H9 (cell line): Measurements from ENCODE around the gene HEBP2. TPM values are rescaled to one million over a fixed set of nuclear protein-coding genes. Genes with fewer than 3 reads are reported as not detected.

Experiments used
- DNase-seq: peaks from one replicate; pipeline ENCODE4 v3.0.0-alpha.2; 2017
- H2AFZ ChIP-seq: one replicate; pipeline ENCODE4 v1.6.1; 2013; ENCODE audit warnings: mild to moderate bottlenecking, low read length, control low read depth, moderate library complexity
- H2AK5ac ChIP-seq: 2 replicates; pipeline ENCODE4 v1.6.1; 2013; ENCODE audit warnings: low read length, control low read depth, mixed read lengths; ENCODE audit not compliant: insufficient read length
- H2BK120ac ChIP-seq: one replicate; pipeline ENCODE4 v1.6.1; 2013; ENCODE audit warnings: low read depth, mild to moderate bottlenecking, low read length, control low read depth, inconsistent platforms; ENCODE audit not compliant: poor library complexity, severe bottlenecking
- H2BK12ac ChIP-seq: 2 replicates; pipeline ENCODE4 v1.6.1; 2013; ENCODE audit warnings: low read length, control low read depth, mixed read lengths, low read depth; ENCODE audit not compliant: insufficient read length
- H2BK15ac ChIP-seq: 2 replicates; pipeline ENCODE4 v1.6.1; 2013; ENCODE audit warnings: low read depth, low read length, control low read depth
- H2BK20ac ChIP-seq: one replicate; pipeline ENCODE4 v1.6.1; 2013; ENCODE audit warnings: low read depth, mild to moderate bottlenecking, low read length, control low read depth, inconsistent platforms; ENCODE audit not compliant: poor library complexity, severe bottlenecking
- H2BK5ac ChIP-seq: 2 replicates; pipeline ENCODE4 v1.6.1; 2013; ENCODE audit warnings: low read length, control low read depth, mixed read lengths; ENCODE audit not compliant: insufficient read length
- H3K14ac ChIP-seq: 2 replicates; pipeline ENCODE4 v1.6.1; 2013; ENCODE audit warnings: low read length, control low read depth; ENCODE audit not compliant: insufficient read depth
- H3K18ac ChIP-seq: 2 replicates; pipeline ENCODE4 v1.6.1; 2013; ENCODE audit warnings: low read depth, mild to moderate bottlenecking, mixed read lengths, low read length, control low read depth; ENCODE audit not compliant: insufficient read length
- H3K23ac ChIP-seq: 2 replicates; pipeline ENCODE4 v1.6.1; 2013; ENCODE audit warnings: low read length, control low read depth, mixed read lengths, low read depth; ENCODE audit not compliant: insufficient read length
- H3K23me2 ChIP-seq: 2 replicates; pipeline ENCODE4 v1.6.1; 2013; ENCODE audit warnings: low read depth, mild to moderate bottlenecking, mixed read lengths, low read length, control low read depth; ENCODE audit not compliant: insufficient read length, poor library complexity, severe bottlenecking
- H3K27ac ChIP-seq: 2 replicates; pipeline ENCODE4 v1.5.1; 2013; ENCODE audit warnings: low read length, control low read depth, mixed read lengths, low read depth; ENCODE audit not compliant: insufficient read length
- H3K27me3 ChIP-seq: 2 replicates; pipeline ENCODE4 v1.6.1; 2013; ENCODE audit warnings: low read length, control low read depth, inconsistent platforms; ENCODE audit not compliant: insufficient read depth
- H3K4ac ChIP-seq: 2 replicates; pipeline ENCODE4 v1.6.1; 2013; ENCODE audit warnings: low read depth, mild to moderate bottlenecking, control low read depth, inconsistent platforms, low read length, moderate library complexity
- H3K4me1 ChIP-seq: 2 replicates; pipeline ENCODE4 v1.6.1; 2013; ENCODE audit warnings: low read length, control low read depth, inconsistent platforms; ENCODE audit not compliant: insufficient read depth
- H3K4me2 ChIP-seq: 2 replicates; pipeline ENCODE4 v1.6.1; 2013; ENCODE audit warnings: low read length, control low read depth, mixed read lengths; ENCODE audit not compliant: insufficient read length, insufficient read depth
- H3K56ac ChIP-seq: 2 replicates; pipeline ENCODE4 v1.6.1; 2013; ENCODE audit warnings: low read depth, mild to moderate bottlenecking, mixed read lengths, low read length, control low read depth; ENCODE audit not compliant: insufficient read length
- H3K79me1 ChIP-seq: 2 replicates; pipeline ENCODE4 v1.6.1; 2013; ENCODE audit warnings: low read depth, mild to moderate bottlenecking, moderate library complexity, low read length, control low read depth, inconsistent platforms; ENCODE audit not compliant: insufficient read depth, poor library complexity, severe bottlenecking
- H3K79me2 ChIP-seq: 2 replicates; pipeline ENCODE4 v1.6.1; 2013; ENCODE audit warnings: low read length, control low read depth, inconsistent platforms; ENCODE audit not compliant: insufficient read depth
- H3K9ac ChIP-seq: 2 replicates; pipeline ENCODE4 v1.6.1; 2013; ENCODE audit warnings: low read length, control low read depth, mixed read lengths; ENCODE audit not compliant: insufficient read length; ENCODE audit errors: extremely low read depth
- H3K9me3 ChIP-seq: one replicate; pipeline ENCODE4 v1.6.1; 2013; ENCODE audit warnings: low read depth, low read length, inconsistent platforms; ENCODE audit not compliant: control insufficient read depth
- H3T11ph ChIP-seq: one replicate; pipeline ENCODE4 v1.6.1; 2013; ENCODE audit warnings: mild to moderate bottlenecking, low read length, control low read depth, inconsistent platforms
- H4K20me1 ChIP-seq: one replicate; pipeline ENCODE4 v1.6.1; 2013; ENCODE audit not compliant: control insufficient read depth, insufficient read length, insufficient read depth
- H4K5ac ChIP-seq: 2 replicates; pipeline ENCODE4 v1.6.1; 2013; ENCODE audit warnings: low read depth, mild to moderate bottlenecking, mixed read lengths, low read length, control low read depth; ENCODE audit not compliant: insufficient read length
- H4K8ac ChIP-seq: replicated peaks from 2 replicates; pipeline ENCODE4 v1.6.1; 2013; ENCODE audit warnings: low read length, control low read depth, mixed read lengths, low read depth; ENCODE audit not compliant: insufficient read length
- H4K91ac ChIP-seq: 2 replicates; pipeline ENCODE4 v1.6.1; 2013; ENCODE audit warnings: low read depth, mild to moderate bottlenecking, moderate library complexity, mixed read lengths, low read length, control low read depth; ENCODE audit not compliant: insufficient read length
- H3K27ac Mint-ChIP-seq, 3 experiments: 2 replicates in 2 of 3; 3 replicates in 1 of 3; pipeline ENCODE4 v1.8.0; 2020 to 2021; ENCODE audit warnings: mixed read lengths in 3 of 3, mild to moderate bottlenecking in 1 of 3, moderate library complexity in 1 of 3
- H3K27me3 Mint-ChIP-seq: 2 replicates; pipeline ENCODE4 v1.8.0; 2021; ENCODE audit warnings: low read depth, mild to moderate bottlenecking, moderate library complexity, mixed read lengths
- H3K36me3 Mint-ChIP-seq, 3 experiments: 2 replicates in 2 of 3; 3 replicates in 1 of 3; pipeline ENCODE4 v1.8.0; 2020 to 2021; ENCODE audit warnings: low read depth in 3 of 3, mixed read lengths in 3 of 3; ENCODE audit not compliant: insufficient read depth in 1 of 3
- H3K4me1 Mint-ChIP-seq, 2 experiments: 2 replicates each; pipeline ENCODE4 v1.8.0; 2020; ENCODE audit warnings: mixed read lengths in 2 of 2
- H3K4me3 Mint-ChIP-seq, 2 experiments: 2 replicates in 1 of 2; 3 replicates in 1 of 2; pipeline ENCODE4 v1.8.0; 2020 to 2021; ENCODE audit warnings: mild to moderate bottlenecking in 2 of 2, mixed read lengths in 2 of 2, moderate library complexity in 1 of 2
- H3K9me3 Mint-ChIP-seq, 2 experiments: 2 replicates in 1 of 2; 3 replicates in 1 of 2; pipeline ENCODE4 v1.8.0; 2020; ENCODE audit warnings: mild to moderate bottlenecking in 2 of 2, mixed read lengths in 2 of 2, moderate library complexity in 1 of 2
- CTCF ChIP-seq: fragments of 200-600 bp; sonication (generic); conservative IDR thresholded peaks from 3 replicates; pipeline ENCODE4 v1.8.0; 2021; ENCODE audit warnings: antibody characterized with exemption, mild to moderate bottlenecking
- WGBS: extraction: QIAGEN DNeasy Blood & Tissue Kit; methylation state at CpG from one replicate; pipeline ENCODE4 v1.1.7; 2013; ENCODE audit warnings: missing lambda C conversion rate, low lambda C conversion rate, mixed read lengths; ENCODE audit not compliant: insufficient read length; ENCODE audit errors: extremely low coverage; 5-methylcytosine and 5-hydroxymethylcytosine counted together
- total RNA-seq: library from RNA; stranded (reverse); gene quantifications from 2 replicates; pipeline ENCODE4 v1.2.1, GENCODE V29; 2021

Gene HEBP2
- total RNA-seq, 1 experiment from 2014 or later, result 57.8 TPM

GRCh38 chr6:138371720-138372119 is 32.3 kb upstream of the HEBP2 start:
- Histone ChIP-seq H3K23ac (no peak overlapping the region), H3T11ph (no peak overlapping the region), H3K27me3 (no peaks in the 10 kb centered on the region), H3K9me3 (no peaks in the 10 kb centered on the region), H3K4me2 (no peak overlapping the region), H2AFZ (no peak overlapping the region), H2BK20ac (no peak overlapping the region), H3K4ac (no peak overlapping the region), H3K23me2 (no peaks in the 10 kb centered on the region), H4K20me1 (no peaks in the 10 kb centered on the region), H2BK120ac (no peak overlapping the region), H2BK12ac (no peak overlapping the region), H3K79me1 (no peaks in the 10 kb centered on the region), H2AK5ac (no peak overlapping the region), H4K91ac (no peak overlapping the region), H3K79me2 (no peaks in the 10 kb centered on the region), H3K9ac (no peak overlapping the region), H3K27ac (no peak overlapping the region), H2BK5ac (no peak overlapping the region), H3K56ac (no peak overlapping the region), H3K14ac (no peak overlapping the region), H4K5ac (no peak overlapping the region), H3K4me1 (no peaks in the 10 kb centered on the region), H3K18ac (no peak overlapping the region), H2BK15ac (no peak overlapping the region), H4K8ac (no peak overlapping the region)
- TF ChIP-seq CTCF, result no peak
- DNase-seq, result no peak
- Mint-ChIP-seq H3K27me3 (no peaks in the 10 kb centered on the region), H3K4me1 (peaks cover 9 to 11% of the 10 kb centered on the region in 2 experiments), H3K9me3 (peaks cover 5 to 11% of the 10 kb centered on the region in 2 experiments), H3K36me3 (peaks cover 2 to 6% (median 2%) of the 10 kb centered on the region in 3 experiments; a peak in 5 of 7 replicates), H3K27ac (no peak overlapping the region), H3K4me3 (no peak overlapping the region)
- WGBS, result 100% methylated on average over 1 of the region's 3 CpGs
